ENCODE results near the gene HNF1B.

GRCh38 chr17:37731056-37731455, 13.8 kb downstream of the HNF1B start:
- no peak for TF ChIP-seq CTCF (conservative IDR thresholded peaks at IDR 0.05; ENCODE audit: low read length)
- TF ChIP-seq EZH2phosphoT487 (IDR thresholded peaks at IDR 0.05; ENCODE audit: borderline replicate concordance, low read depth, low read length), result no peak
